K562 (cell line): ENCODE data around the gene ANKRD13B. TPM values are rescaled to one million over a fixed set of nuclear protein-coding genes. Genes with fewer than 3 reads are reported as not detected.

Experiments used
- BRD4 ChIP-seq: fragments of 200-600 bp; sonication (generic); IDR thresholded peaks from 2 replicates; pipeline ENCODE4 v1.6.1; 2017; ENCODE audit warnings: inconsistent platforms
- BRD9 ChIP-seq: fragments of 450-650 bp; IDR thresholded peaks from 2 replicates; pipeline ENCODE4 v1.6.1; 2018; ENCODE audit warnings: low read depth; ENCODE audit not compliant: partially characterized antibody
- BRF1 ChIP-seq: IDR thresholded peaks from 3 replicates; pipeline ENCODE4 v1.6.1; 2011; ENCODE audit warnings: borderline replicate concordance, mild to moderate bottlenecking; ENCODE audit not compliant: insufficient read length; ENCODE audit errors: extremely low read depth
- C11orf30 ChIP-seq: fragments of 450-650 bp; IDR thresholded peaks from 2 replicates; pipeline ENCODE4 v1.6.1; 2016; ENCODE audit warnings: low read depth, mild to moderate bottlenecking
- E2F4 ChIP-seq: sonication (generic); formaldehyde crosslinking; IDR thresholded peaks from 2 replicates; pipeline ENCODE4 v1.8.0; 2022; ENCODE audit warnings: mild to moderate bottlenecking, low read depth, missing genetic modification reagents
- ELF2 ChIP-seq: fragments of 250-450 bp; sonication (Bioruptor Pico); IDR thresholded peaks from 2 replicates; pipeline ENCODE4 v1.5.0; 2021; ENCODE audit warnings: mild to moderate bottlenecking
- ETS2 ChIP-seq: IDR thresholded peaks from 2 replicates; pipeline ENCODE4 v1.6.1; 2016; ENCODE audit warnings: borderline replicate concordance, missing genetic modification characterization, mild to moderate bottlenecking, moderate library complexity, missing compliant biosample characterization; ENCODE audit not compliant: poor library complexity, severe bottlenecking
- FUS ChIP-seq: fragments of 200-400 bp; formaldehyde crosslinking; optimal IDR thresholded peaks from 2 replicates; pipeline ENCODE3; 2017; ENCODE audit warnings: low read depth, low read length
- HDAC8 ChIP-seq: fragments of 450-650 bp; IDR thresholded peaks from 2 replicates; pipeline ENCODE4 v1.6.1; 2016; ENCODE audit warnings: mild to moderate bottlenecking, missing genetic modification characterization, moderate library complexity, missing compliant biosample characterization
- ILK ChIP-seq: fragments of 450-650 bp; IDR thresholded peaks from 2 replicates; pipeline ENCODE4 v1.6.1; 2016; ENCODE audit warnings: missing genetic modification characterization, low read depth, mild to moderate bottlenecking, missing compliant biosample characterization, moderate library complexity, borderline replicate concordance
- MCM3 ChIP-seq: fragments of 450-650 bp; IDR thresholded peaks from 2 replicates; pipeline ENCODE4 v1.6.1; 2016
- NCOR1 ChIP-seq: fragments of 450-650 bp; IDR thresholded peaks from 2 replicates; pipeline ENCODE4 v1.6.1; 2016; ENCODE audit warnings: mild to moderate bottlenecking, moderate library complexity
- NELFE ChIP-seq: IDR thresholded peaks from 2 replicates; pipeline ENCODE4 v1.6.1; 2011; ENCODE audit warnings: mild to moderate bottlenecking; ENCODE audit not compliant: insufficient read depth, insufficient read length
- NR2F6 ChIP-seq: fragments of 450-650 bp; formaldehyde crosslinking; IDR thresholded peaks from 2 replicates; pipeline ENCODE4 v1.4.0; 2020; ENCODE audit warnings: mild to moderate bottlenecking
- PCBP1 ChIP-seq: fragments of 200-400 bp; formaldehyde crosslinking; IDR thresholded peaks from 2 replicates; pipeline ENCODE4 v1.6.1; 2018; ENCODE audit warnings: mild to moderate bottlenecking, low read depth, low read length; ENCODE audit not compliant: poor library complexity, severe bottlenecking
- RNF2 ChIP-seq: sonication (generic); IDR thresholded peaks from 2 replicates; pipeline ENCODE4 v1.6.1; 2016
- SAP30 ChIP-seq: fragments of 200-600 bp; sonication (generic); IDR thresholded peaks from 2 replicates; pipeline ENCODE4 v1.6.1; 2012; ENCODE audit warnings: borderline replicate concordance, low read depth, mild to moderate bottlenecking, moderate library complexity, low read length, control low read depth, inconsistent platforms; ENCODE audit not compliant: insufficient read depth, poor library complexity, severe bottlenecking
- SIN3A ChIP-seq, 2 experiments: fragments of 150-350 bp in 1 of 2; IDR thresholded peaks; 2 replicates each; pipeline ENCODE4 v1.6.1; 2011 to 2016; ENCODE audit warnings: borderline replicate concordance in 2 of 2, low read depth in 2 of 2, low read length in 2 of 2, mild to moderate bottlenecking in 2 of 2, moderate library complexity in 2 of 2; ENCODE audit not compliant: control insufficient read depth in 1 of 2
- TEAD4 ChIP-seq, 2 experiments: sonication (generic) in 1 of 2; formaldehyde crosslinking in 1 of 2; IDR thresholded peaks; 2 replicates each; pipeline versions ENCODE4 v1.6.1 to v1.8.0; 2012 to 2022; ENCODE audit warnings: borderline replicate concordance in 1 of 2, inconsistent platforms in 1 of 2, low read length in 1 of 2, mild to moderate bottlenecking in 1 of 2, missing genetic modification reagents in 1 of 2
- XRCC5 ChIP-seq: fragments of 200-400 bp; formaldehyde crosslinking; IDR thresholded peaks from 2 replicates; pipeline ENCODE4 v1.6.1; 2017; ENCODE audit warnings: low read depth, mild to moderate bottlenecking, low read length
- ZNF184 ChIP-seq: sonication (generic); formaldehyde crosslinking; IDR thresholded peaks from 2 replicates; pipeline ENCODE4 v1.5.0; 2020; ENCODE audit warnings: missing genetic modification reagents
- polyA plus RNA-seq, 8 experiments: library from polyadenylated mRNA; depleted of rRNA in 4 of 8; stranded (reverse) in 5 of 8; unstranded in 3 of 8; fragments of >200 nt; fragmentation: Nextera tagmentation in 2 of 8; fragmentation: Illumina TruSeq in 1 of 8; extraction: Ambion mirVana in 2 of 8; extraction: Trizol in 1 of 8; gene quantifications; 2 replicates each; pipeline versions ENCODE4 v1.2.1 to v1.2.3, GENCODE V29; 2011 to 2014; ENCODE audit warnings: inconsistent platforms in 1 of 8, missing spikeins in 1 of 8
- total RNA-seq, 7 experiments: library from RNA; depleted of rRNA in 6 of 7; stranded (reverse); fragments of >200 nt in 6 of 7; fragmentation: Illumina TruSeq in 2 of 7; extraction: Trizol in 2 of 7; gene quantifications; 2 replicates each; pipeline versions ENCODE4 v1.2.1 to v1.2.3, GENCODE V29; 2011 to 2021; ENCODE audit warnings: low replicate concordance in 1 of 7
- TF ChIP-seq, protein P1 (sequence below): sonication (generic); formaldehyde crosslinking; IDR thresholded peaks from 2 replicates; pipeline ENCODE4 v1.8.1; 2023; ENCODE audit warnings: mild to moderate bottlenecking, missing genetic modification reagents
- TF ChIP-seq, protein P2 (sequence below): sonication (generic); formaldehyde crosslinking; IDR thresholded peaks from 2 replicates; pipeline ENCODE4 v1.4.0; 2020; ENCODE audit warnings: mild to moderate bottlenecking, missing genetic modification reagents

Gene ANKRD13B
- total and polyA plus RNA-seq, 9 of the 15 experiments (the other 6 are each of a cell fraction or from before 2014, with no cell fraction given) = 0.15 to 28.1 (median 4.6) TPM

DNA sequence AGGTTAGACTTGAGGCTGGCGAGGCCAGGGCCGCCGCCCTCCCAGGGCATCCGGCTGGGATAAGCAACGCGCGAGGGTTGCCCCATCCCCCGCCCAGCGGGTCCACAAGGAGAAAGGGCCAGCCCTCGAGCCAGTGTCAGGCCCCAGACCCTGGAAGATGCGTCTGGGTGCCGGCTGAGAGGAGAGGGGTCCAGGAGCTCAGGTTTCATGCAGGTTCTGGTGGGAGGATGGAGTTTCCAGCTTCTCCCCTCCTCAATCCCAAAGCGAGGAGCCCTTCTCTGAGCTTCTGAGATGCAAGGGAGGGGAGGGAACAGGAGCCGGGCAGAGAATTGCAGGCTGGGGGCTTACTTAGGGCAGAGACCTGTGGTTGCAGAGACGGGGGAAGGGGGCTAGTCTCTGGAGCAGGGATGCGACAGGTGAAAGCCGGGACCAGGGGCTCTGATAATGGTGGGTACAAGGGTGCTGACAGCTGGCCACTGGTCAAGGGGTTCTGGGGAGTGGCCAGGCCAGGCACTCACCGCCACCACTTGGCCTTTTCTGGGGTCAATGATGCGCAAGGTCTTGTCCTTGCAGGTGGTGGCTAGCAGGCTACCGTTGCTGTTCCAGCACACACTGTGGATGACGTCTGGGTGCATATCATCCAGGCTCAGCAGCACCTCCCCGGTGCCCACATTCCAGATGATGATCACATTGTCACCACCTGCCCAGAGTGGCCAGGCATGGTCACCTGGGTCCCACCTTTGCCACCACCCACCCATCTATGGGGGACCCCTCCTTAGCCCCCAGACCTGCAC is 25.5 kb downstream of the ANKRD13B start (continued):
- TF ChIP-seq XRCC5 (no peak), NELFE (no peak), FUS (no peak), SIN3A (IDR thresholded peaks at IDR 0.05; ENCODE audit: borderline replicate concordance in 2 of 2, control insufficient read depth in 1 of 2, low read depth in 2 of 2, low read length in 2 of 2) (no peak), SAP30 (no peak), BRF1 (no peak), ZNF184 (CRISPR knock-in tag) (no peak), ELF2 (no peak), ILK (no peak), NCOR1 (no peak), PCBP1 (no peak), BRD9 (no peak), C11orf30 (no peak), ETS2 (tag) (no peak), HDAC8 (no peak), NR2F6 (no peak), MCM3 (no peak), RNF2 (no peak), BRD4 (no peak), TEAD4 (IDR thresholded peaks at IDR 0.05; ENCODE audit: low read length) (no peak), TEAD4 (CRISPR knock-in tag; IDR thresholded peaks at IDR 0.05; ENCODE audit: borderline replicate concordance) (no peak), E2F4 (CRISPR knock-in tag) (no peak)
- TF ChIP-seq, protein P1, sequence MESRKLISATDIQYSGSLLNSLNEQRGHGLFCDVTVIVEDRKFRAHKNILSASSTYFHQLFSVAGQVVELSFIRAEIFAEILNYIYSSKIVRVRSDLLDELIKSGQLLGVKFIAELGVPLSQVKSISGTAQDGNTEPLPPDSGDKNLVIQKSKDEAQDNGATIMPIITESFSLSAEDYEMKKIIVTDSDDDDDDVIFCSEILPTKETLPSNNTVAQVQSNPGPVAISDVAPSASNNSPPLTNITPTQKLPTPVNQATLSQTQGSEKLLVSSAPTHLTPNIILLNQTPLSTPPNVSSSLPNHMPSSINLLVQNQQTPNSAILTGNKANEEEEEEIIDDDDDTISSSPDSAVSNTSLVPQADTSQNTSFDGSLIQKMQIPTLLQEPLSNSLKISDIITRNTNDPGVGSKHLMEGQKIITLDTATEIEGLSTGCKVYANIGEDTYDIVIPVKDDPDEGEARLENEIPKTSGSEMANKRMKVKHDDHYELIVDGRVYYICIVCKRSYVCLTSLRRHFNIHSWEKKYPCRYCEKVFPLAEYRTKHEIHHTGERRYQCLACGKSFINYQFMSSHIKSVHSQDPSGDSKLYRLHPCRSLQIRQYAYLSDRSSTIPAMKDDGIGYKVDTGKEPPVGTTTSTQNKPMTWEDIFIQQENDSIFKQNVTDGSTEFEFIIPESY (CRISPR knock-in tag) = peak; percentile 7; the same call in 1 of the 2 replicates
- TF ChIP-seq, protein P2, sequence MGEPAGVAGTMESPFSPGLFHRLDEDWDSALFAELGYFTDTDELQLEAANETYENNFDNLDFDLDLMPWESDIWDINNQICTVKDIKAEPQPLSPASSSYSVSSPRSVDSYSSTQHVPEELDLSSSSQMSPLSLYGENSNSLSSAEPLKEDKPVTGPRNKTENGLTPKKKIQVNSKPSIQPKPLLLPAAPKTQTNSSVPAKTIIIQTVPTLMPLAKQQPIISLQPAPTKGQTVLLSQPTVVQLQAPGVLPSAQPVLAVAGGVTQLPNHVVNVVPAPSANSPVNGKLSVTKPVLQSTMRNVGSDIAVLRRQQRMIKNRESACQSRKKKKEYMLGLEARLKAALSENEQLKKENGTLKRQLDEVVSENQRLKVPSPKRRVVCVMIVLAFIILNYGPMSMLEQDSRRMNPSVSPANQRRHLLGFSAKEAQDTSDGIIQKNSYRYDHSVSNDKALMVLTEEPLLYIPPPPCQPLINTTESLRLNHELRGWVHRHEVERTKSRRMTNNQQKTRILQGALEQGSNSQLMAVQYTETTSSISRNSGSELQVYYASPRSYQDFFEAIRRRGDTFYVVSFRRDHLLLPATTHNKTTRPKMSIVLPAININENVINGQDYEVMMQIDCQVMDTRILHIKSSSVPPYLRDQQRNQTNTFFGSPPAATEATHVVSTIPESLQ (CRISPR knock-in tag) = no peak
